HG02798 (cell line): ENCODE data around the gene PLXNB2.
A peak's percentile ranks its signal among the peaks of the same experiment; 100 is the strongest.
"Not testable (repeated sequence)": the region's sequence is repeated elsewhere in the genome, so short reads cannot be mapped to it uniquely, and the experiment has no call there.

Experiments
- ATAC-seq: cut with Tn5 transposase; IDR thresholded peaks from one replicate; pipeline ENCODE4 v1.9.1; 2021; ENCODE audit warnings: mild to moderate bottlenecking; ENCODE audit not compliant: unreplicated experiment, poor library complexity

The PLXNB2 gene

DNA sequence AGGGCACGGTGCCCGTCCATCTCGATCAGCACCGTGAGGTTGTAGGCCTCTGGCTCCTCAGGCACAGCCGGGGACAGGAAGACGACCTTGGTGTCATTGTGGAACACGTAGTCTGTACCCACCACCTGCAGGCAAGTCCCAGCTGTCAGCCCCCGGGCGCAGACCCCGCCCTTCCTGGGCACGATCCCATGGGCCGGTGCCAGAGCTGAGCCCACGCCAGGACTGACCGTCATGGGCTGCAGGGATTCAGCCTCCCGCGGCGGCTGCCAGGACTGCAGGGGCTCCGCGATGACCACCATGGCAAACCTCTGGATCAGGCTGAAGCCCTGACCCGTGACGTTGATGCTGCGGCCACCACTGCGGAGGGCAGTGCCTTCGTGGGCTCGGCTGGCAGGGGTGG, 25.5 kb downstream of the PLXNB2 start:
- ATAC-seq = no peak

DNA sequence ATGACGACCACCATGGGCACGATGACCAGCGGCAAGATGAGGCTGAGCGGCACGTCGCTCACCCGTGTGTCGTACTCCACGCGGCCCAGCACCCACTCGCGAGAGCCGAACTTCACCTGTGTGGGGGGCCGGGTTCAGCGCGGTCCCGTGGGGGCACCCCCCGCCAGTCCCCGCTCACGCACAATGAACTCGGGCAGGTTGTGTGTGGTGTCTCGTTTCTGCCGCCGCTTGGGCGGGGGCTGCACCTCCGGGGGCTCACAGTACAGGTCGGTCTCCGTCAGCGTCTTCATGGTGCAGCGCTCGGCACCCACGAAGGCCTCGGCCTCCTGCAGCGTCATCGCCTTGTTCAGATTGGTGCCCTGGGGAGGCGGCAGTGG, 26.1 kb downstream of the PLXNB2 start:
- ATAC-seq = no peak

DNA sequence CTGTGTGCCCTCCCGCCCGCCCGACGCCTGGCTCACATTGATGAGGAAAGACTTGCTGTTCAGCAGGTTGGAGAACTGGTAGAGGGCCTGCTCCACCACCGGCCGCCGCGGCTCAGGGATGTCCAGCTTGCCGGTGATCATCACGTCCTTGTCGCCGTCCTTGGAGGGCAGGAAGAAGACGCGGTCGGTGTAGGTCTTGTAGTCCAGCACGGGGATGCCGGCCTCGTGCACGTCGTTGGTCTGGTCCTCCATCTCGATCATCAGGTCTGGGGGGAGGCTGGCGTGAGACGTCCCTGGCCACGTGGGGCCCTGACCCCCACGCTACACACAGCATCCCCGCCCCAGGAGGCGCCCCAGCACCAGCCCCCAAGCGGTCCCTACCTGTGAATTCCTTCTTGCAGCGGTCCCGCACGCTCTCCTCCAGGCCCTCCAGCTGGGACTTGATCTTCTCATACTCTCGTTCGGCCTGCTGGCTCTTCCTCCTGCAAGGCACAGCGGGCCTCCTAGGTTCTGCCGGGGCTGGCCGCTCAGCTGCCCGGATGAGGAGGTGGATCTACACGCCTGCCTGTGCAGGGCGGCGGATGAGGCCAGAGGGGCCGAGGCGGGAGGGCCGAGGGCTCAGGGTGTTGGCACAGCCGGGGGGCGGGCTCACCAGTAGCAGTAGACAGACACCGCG, 26.6 kb downstream of the PLXNB2 start:
- no peak for ATAC-seq

- ATAC-seq = no peak
Observed at GRCh38 chr22:50280022-50280707, 27.3 kb downstream of the PLXNB2 start.

DNA sequence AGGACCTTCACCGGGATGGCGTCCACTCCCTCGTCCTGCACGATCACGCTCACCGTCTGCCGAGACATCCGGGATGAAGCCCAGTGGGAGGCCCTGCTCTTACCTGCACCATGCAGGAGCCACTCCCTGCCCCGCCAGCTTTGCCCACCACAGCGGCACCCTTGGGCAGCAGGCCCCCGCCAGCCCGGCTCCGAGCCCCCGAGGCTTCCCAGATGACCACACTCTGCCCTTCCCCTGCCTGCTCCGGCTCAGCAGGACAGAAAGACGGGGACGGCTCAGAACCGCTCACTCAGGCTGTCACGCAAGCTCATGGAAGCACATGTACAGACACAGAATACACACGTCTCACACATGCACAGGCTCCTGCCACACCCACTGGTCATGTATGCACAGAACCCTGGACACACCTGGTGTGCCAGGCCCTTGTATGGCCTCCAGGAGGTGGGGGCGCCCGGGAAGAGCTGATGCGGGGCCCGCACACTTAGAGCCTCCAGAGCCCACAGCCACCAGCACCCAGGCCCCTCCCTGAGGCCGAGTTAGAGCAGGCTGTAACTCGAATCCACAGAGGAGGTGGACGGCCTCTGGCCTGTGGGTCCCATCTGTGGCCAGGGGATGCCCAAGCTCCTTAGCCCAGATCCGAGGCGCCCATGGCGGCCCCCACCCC, 28.4 kb downstream of the PLXNB2 start:
- ATAC-seq = no peak

- ATAC-seq = no peak
Observed at GRCh38 chr22:50278461-50278860, 29.0 kb downstream of the PLXNB2 start.

DNA sequence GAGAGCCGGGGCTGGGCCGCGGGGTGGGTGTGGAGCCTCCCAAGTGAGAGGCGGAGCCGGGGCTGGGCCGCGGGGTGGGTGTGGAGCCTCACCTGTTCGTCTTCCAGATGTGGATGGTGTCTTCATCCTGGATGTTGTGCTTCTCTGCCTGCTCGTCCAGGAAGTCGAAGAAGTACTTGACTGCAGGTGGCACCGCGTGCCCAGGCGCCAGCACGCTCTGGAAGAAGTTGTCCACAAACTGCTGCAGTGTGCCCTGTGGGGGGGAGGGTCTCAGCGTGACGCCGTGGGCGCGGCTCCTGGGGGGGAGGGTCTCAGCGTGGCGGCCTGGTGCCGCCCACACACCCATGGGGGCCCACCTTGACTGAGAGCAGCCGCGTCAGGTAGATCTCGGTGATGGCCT, 29.7 kb downstream of the PLXNB2 start:
- ATAC-seq = no peak

DNA sequence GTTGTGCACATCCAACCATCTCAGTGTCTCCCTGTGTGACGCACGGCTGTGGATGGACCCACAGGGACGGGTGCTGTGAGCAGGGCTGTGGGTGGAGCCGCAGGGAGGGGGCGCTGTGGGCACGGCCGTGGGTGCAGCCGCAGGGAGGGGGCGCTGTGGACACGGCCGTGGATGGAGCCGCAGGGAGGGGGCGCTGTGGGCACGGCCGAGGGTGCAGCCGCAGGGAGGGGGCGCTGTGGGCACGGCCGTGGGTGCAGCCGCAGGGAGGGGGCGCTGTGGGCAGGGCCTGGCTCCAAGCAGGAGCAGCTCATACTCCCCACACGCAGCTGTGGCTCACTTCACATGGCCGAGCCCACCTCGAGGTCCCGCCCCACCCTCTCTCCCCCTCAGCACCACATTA, 31.3 kb downstream of the PLXNB2 start:
- ATAC-seq = peak; percentile 79

GRCh38 chr22:50275181-50276055, 32.0 kb downstream of the PLXNB2 start:
- no peak for ATAC-seq

DNA sequence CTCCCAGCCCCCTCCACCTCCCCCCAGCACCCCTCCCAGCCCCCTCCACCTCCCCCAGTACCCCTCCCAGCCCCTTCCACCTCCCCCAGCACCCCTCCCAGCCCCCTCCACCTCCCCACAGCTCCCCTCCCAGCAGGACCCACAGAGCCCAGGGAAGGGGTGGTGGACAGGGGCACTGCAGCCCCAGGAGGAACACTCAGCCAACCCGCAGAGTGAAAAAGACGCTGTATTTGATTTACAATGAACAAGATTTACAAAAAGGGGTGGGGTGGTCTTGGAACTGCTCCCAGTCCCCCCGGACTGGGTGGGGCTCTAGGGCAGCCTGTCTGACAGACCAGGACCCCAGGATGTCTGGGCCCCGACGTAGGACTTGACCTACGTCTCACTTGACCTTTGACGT, 32.7 kb downstream of the PLXNB2 start:
- ATAC-seq = no peak

GRCh38 chr22:50274311-50274710, 33.1 kb downstream of the PLXNB2 start:
- ATAC-seq = no peak

- not testable (repeated sequence) for ATAC-seq
Observed at GRCh38 chr22:50273781-50274180, 33.7 kb downstream of the PLXNB2 start.

GRCh38 chr22:50273352-50273751, 34.1 kb downstream of the PLXNB2 start:
- ATAC-seq = not testable (repeated sequence)

DNA sequence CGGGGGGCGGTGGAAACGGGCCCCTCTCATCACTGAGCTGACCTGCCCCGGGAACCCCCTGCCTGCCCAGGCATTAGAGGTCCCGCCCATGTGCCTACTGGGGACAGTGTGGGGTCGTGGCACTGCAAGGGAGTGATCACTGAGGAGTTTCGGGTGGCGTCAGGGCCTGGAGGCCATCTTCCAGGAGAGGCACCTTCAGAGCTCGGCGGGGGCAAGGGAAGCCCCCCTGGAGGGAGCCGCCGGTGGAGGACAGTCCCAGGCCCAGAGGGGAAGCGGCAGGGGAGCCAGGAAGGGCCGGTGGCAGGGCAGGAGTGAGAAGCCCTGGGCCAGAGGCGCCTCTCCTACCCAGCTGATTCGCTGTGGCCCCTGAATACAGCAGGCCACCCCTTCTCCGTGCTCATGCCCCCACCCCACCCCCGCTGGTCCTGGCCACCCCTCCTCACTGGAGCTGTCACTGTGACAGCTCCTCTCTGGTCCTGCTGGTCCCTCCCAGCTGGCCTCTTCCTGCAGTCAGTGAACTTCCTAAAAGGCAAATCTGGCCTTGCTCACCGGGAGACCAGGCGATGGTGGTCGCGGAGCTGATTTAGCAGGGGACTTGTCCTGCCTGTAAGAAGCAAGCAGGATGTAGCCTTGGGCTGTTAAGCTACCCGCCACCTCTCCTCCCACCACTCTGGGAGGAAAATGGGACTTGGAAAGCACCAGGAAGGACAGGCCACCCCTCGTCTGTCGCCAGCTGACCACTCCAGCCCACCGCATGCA, 35.2 kb downstream of the PLXNB2 start:
- no peak for ATAC-seq

GRCh38 chr22:50271519-50271970, 35.9 kb downstream of the PLXNB2 start:
- no peak for ATAC-seq

GRCh38 chr22:50270666-50271394, 36.6 kb downstream of the PLXNB2 start:
- no peak for ATAC-seq

GRCh38 chr22:50269970-50270665, 37.3 kb downstream of the PLXNB2 start, which contains the start of gene MAPK11:
MAPK11 (minus strand) TSS chr22:50270380; CDS start chr22:50270292, 88 bp downstream.
- ATAC-seq = peak; percentile 39

- no peak for ATAC-seq
Observed at GRCh38 chr22:50269573-50269969, 37.9 kb downstream of the PLXNB2 start.
